ENCODE results near the gene ENOX1.

The ENOX1 gene

GRCh38 chr13:43441464-43441863 lies 345.3 kb downstream of the ENOX1 start:
- Histone ChIP-seq H3K27me3 (ENCODE audit: insufficient read depth, low read length, poor library complexity) (peaks cover 5% of the 10 kb centered on the region), H4K20me1 (ENCODE audit: insufficient read depth, low read length) (0 out of 2 replicates have a peak, but pooled peaks cover 2% of the 10 kb centered on the region), H3K4me3 (ENCODE audit: low read depth in 1 of 2, low read length in 2 of 2) (no peak overlapping the region), H3K27ac (ENCODE audit: low read length) (no peak overlapping the region), H3K9me3 (ENCODE audit: insufficient read depth, low read length, severe bottlenecking) (no peaks in the 10 kb centered on the region), H3K4me1 (ENCODE audit: insufficient read depth, low read length) (no peaks in the 10 kb centered on the region), H3K79me2 (ENCODE audit: insufficient read depth, low read length) (no peaks in the 10 kb centered on the region), H3K4me2 (ENCODE audit: insufficient read depth, low read length) (no peak overlapping the region), H3K36me3 (ENCODE audit: insufficient read depth, low read length) (no peaks in the 10 kb centered on the region), H2AFZ (ENCODE audit: low read depth, low read length) (no peak overlapping the region), H3K9ac (ENCODE audit: low read depth, low read length) (no peak overlapping the region)
- TF ChIP-seq EZH2 (IDR thresholded peaks at IDR 0.05; ENCODE audit: borderline replicate concordance, low read depth, low read length, severe bottlenecking) (no peak), CTCF (IDR thresholded peaks at IDR 0.05; ENCODE audit: borderline replicate concordance, extremely low read depth, low read length, poor library complexity, severe bottlenecking) (no peak)
- no peak for DNase-seq
- no peak for ATAC-seq (ENCODE audit: insufficient read depth, low read depth)

GRCh38 chr13:43434191-43434590 lies 352.6 kb downstream of the ENOX1 start:
- no peaks in the 10 kb centered on the region for H4K20me1 ChIP-seq (ENCODE audit: insufficient read depth, low read length)
- ATAC-seq (ENCODE audit: insufficient read depth, low read depth): no peak
- no peak overlapping the region for H3K9ac ChIP-seq (ENCODE audit: low read depth, low read length)
- H3K36me3 ChIP-seq (ENCODE audit: insufficient read depth, low read length): no peaks in the 10 kb centered on the region
- no peaks in the 10 kb centered on the region for H3K27me3 ChIP-seq (ENCODE audit: insufficient read depth, low read length, poor library complexity)
- H3K79me2 ChIP-seq (ENCODE audit: insufficient read depth, low read length): no peaks in the 10 kb centered on the region
- no peak for TF ChIP-seq CTCF (IDR thresholded peaks at IDR 0.05; ENCODE audit: borderline replicate concordance, extremely low read depth, low read length, poor library complexity, severe bottlenecking)
- TF ChIP-seq EZH2 (IDR thresholded peaks at IDR 0.05; ENCODE audit: borderline replicate concordance, low read depth, low read length, severe bottlenecking): no peak
- no peaks in the 10 kb centered on the region for H3K9me3 ChIP-seq (ENCODE audit: insufficient read depth, low read length, severe bottlenecking)
- H2AFZ ChIP-seq (ENCODE audit: low read depth, low read length): no peak overlapping the region
- no peak for DNase-seq
- no peak overlapping the region for H3K4me2 ChIP-seq (ENCODE audit: insufficient read depth, low read length)
- H3K4me3 ChIP-seq (ENCODE audit: low read depth in 1 of 2, low read length in 2 of 2): no peak overlapping the region
- H3K4me1 ChIP-seq (ENCODE audit: insufficient read depth, low read length): no peaks in the 10 kb centered on the region
- H3K27ac ChIP-seq (ENCODE audit: low read length): no peak overlapping the region

- H3K9ac ChIP-seq (ENCODE audit: low read depth, low read length): no peak overlapping the region
- no peak overlapping the region for H2AFZ ChIP-seq (ENCODE audit: low read depth, low read length)
- H3K27me3 ChIP-seq (ENCODE audit: insufficient read depth, low read length, poor library complexity): no peaks in the 10 kb centered on the region
- DNase-seq: no peak
- no peaks in the 10 kb centered on the region for H3K79me2 ChIP-seq (ENCODE audit: insufficient read depth, low read length)
- H3K4me1 ChIP-seq (ENCODE audit: insufficient read depth, low read length): no peaks in the 10 kb centered on the region
- TF ChIP-seq EZH2 (IDR thresholded peaks at IDR 0.05; ENCODE audit: borderline replicate concordance, low read depth, low read length, severe bottlenecking) (no peak), CTCF (IDR thresholded peaks at IDR 0.05; ENCODE audit: borderline replicate concordance, extremely low read depth, low read length, poor library complexity, severe bottlenecking) (no peak)
- no peaks in the 10 kb centered on the region for H3K36me3 ChIP-seq (ENCODE audit: insufficient read depth, low read length)
- no peak overlapping the region for H3K27ac ChIP-seq (ENCODE audit: low read length)
- no peaks in the 10 kb centered on the region for H3K9me3 ChIP-seq (ENCODE audit: insufficient read depth, low read length, severe bottlenecking)
- H4K20me1 ChIP-seq (ENCODE audit: insufficient read depth, low read length): no peaks in the 10 kb centered on the region
- no peak overlapping the region for H3K4me2 ChIP-seq (ENCODE audit: insufficient read depth, low read length)
- no peak for ATAC-seq (ENCODE audit: insufficient read depth, low read depth)
- no peak overlapping the region for H3K4me3 ChIP-seq (ENCODE audit: low read depth in 1 of 2, low read length in 2 of 2)
Observed at GRCh38 chr13:43433691-43434141, 353.1 kb downstream of the ENOX1 start.

- no peaks in the 10 kb centered on the region for H3K9me3 ChIP-seq (ENCODE audit: insufficient read depth, low read length, severe bottlenecking)
- no peak for TF ChIP-seq CTCF (IDR thresholded peaks at IDR 0.05; ENCODE audit: borderline replicate concordance, extremely low read depth, low read length, poor library complexity, severe bottlenecking)
- no peak for TF ChIP-seq EZH2 (IDR thresholded peaks at IDR 0.05; ENCODE audit: borderline replicate concordance, low read depth, low read length, severe bottlenecking)
- ATAC-seq (ENCODE audit: insufficient read depth, low read depth) (no peak), DNase-seq (no peak)
- H4K20me1 ChIP-seq (ENCODE audit: insufficient read depth, low read length): no peaks in the 10 kb centered on the region
- no peak overlapping the region for H3K4me2 ChIP-seq (ENCODE audit: insufficient read depth, low read length)
- H3K4me1 ChIP-seq (ENCODE audit: insufficient read depth, low read length): no peaks in the 10 kb centered on the region
- no peak overlapping the region for H3K27ac ChIP-seq (ENCODE audit: low read length)
- no peak overlapping the region for H3K9ac ChIP-seq (ENCODE audit: low read depth, low read length)
- H3K4me3 ChIP-seq (ENCODE audit: low read depth in 1 of 2, low read length in 2 of 2): no peak overlapping the region
- no peaks in the 10 kb centered on the region for H3K27me3 ChIP-seq (ENCODE audit: insufficient read depth, low read length, poor library complexity)
- H3K36me3 ChIP-seq (ENCODE audit: insufficient read depth, low read length): no peaks in the 10 kb centered on the region
- H2AFZ ChIP-seq (ENCODE audit: low read depth, low read length): no peak overlapping the region
- no peaks in the 10 kb centered on the region for H3K79me2 ChIP-seq (ENCODE audit: insufficient read depth, low read length)
Observed at GRCh38 chr13:43432958-43433357, 353.8 kb downstream of the ENOX1 start.
